ENCODE measurements around the gene ANO10. TPM values are rescaled to one million over a fixed set of nuclear protein-coding genes. Genes with fewer than 3 reads are reported as not detected.

ANO10 gene
- total RNA-seq, 1 experiment from 2014 or later, result 32.6 TPM

DNA sequence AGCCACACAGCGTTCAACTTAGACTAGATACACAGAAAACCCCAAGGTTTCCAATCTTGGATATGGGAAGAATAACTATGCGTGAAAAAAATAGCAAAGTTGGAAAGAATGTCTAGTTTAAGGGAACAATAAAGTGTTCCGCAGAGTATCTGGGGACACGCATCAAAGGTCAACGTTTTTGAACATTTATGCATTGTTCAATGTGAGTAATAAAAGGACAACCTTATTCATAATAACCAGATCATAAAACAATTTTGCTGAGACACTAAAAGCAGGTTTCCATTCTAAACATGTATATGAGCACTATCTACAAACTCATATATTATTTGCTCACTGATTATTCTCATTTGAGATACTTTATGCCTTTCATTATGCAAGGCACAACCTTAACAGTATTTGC is 7.8 kb downstream of the ANO10 start:
- no TSS peak for BruUV-seq (replicated peaks)
- DNase-seq, result no peak
- Histone ChIP-seq H3K4me3 (no peak overlapping the region), H3K79me2 (ENCODE audit: low read depth) (no peaks in the 10 kb centered on the region), H2AFZ (no peak overlapping the region), H3F3A (ENCODE audit: insufficient read depth, low read depth) (no peaks in the 10 kb centered on the region), H3K4me2 (no peak overlapping the region), H3K9me2 (ENCODE audit: insufficient read depth) (no peaks in the 10 kb centered on the region), H3K36me3 (ENCODE audit: low read depth) (no peaks in the 10 kb centered on the region; the same call in 1 of the 2 replicates), H3K4me1 (replicated peaks; ENCODE audit: insufficient read depth) (no peaks in the 10 kb centered on the region), H4K20me1 (ENCODE audit: insufficient read depth) (no peaks in the 10 kb centered on the region), H3K27me3 (ENCODE audit: insufficient read depth, low read depth) (no peaks in the 10 kb centered on the region), H3K27ac (no peak overlapping the region), H3K9me3 (ENCODE audit: insufficient read depth, low read depth) (no peaks in the 10 kb centered on the region; the same call in 1 of the 2 replicates)
- ChIA-PET POLR2A (ENCODE audit: unreplicated experiment) (no interaction called here), CTCF (no interaction called here)
- no peak for TF ChIP-seq EZH2 (IDR thresholded peaks at IDR 0.05; ENCODE audit: low read depth)
- TF ChIP-seq, protein P1, sequence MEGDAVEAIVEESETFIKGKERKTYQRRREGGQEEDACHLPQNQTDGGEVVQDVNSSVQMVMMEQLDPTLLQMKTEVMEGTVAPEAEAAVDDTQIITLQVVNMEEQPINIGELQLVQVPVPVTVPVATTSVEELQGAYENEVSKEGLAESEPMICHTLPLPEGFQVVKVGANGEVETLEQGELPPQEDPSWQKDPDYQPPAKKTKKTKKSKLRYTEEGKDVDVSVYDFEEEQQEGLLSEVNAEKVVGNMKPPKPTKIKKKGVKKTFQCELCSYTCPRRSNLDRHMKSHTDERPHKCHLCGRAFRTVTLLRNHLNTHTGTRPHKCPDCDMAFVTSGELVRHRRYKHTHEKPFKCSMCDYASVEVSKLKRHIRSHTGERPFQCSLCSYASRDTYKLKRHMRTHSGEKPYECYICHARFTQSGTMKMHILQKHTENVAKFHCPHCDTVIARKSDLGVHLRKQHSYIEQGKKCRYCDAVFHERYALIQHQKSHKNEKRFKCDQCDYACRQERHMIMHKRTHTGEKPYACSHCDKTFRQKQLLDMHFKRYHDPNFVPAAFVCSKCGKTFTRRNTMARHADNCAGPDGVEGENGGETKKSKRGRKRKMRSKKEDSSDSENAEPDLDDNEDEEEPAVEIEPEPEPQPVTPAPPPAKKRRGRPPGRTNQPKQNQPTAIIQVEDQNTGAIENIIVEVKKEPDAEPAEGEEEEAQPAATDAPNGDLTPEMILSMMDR (conservative IDR thresholded peaks at IDR 0.05), result no peak
- intact Hi-C loops (cut with micrococcal nuclease; ENCODE audit: unreplicated experiment), result no loop called here

GRCh38 chr3:43612419-43612818 is 9.4 kb downstream of the ANO10 start:
- Histone ChIP-seq H4K20me1 (ENCODE audit: insufficient read depth) (no peaks in the 10 kb centered on the region), H3K27me3 (ENCODE audit: insufficient read depth, low read depth) (no peaks in the 10 kb centered on the region), H3K4me1 (replicated peaks; ENCODE audit: insufficient read depth) (no peaks in the 10 kb centered on the region), H3K27ac (no peak overlapping the region), H3K36me3 (ENCODE audit: low read depth) (no peaks in the 10 kb centered on the region; the same call in 1 of the 2 replicates), H3K79me2 (ENCODE audit: low read depth) (no peaks in the 10 kb centered on the region), H3K9me3 (ENCODE audit: insufficient read depth, low read depth) (no peaks in the 10 kb centered on the region; the same call in 1 of the 2 replicates), H2AFZ (no peak overlapping the region), H3K9me2 (ENCODE audit: insufficient read depth) (no peaks in the 10 kb centered on the region), H3K4me3 (no peak overlapping the region), H3K4me2 (no peak overlapping the region), H3F3A (ENCODE audit: insufficient read depth, low read depth) (no peaks in the 10 kb centered on the region)
- BruUV-seq (replicated peaks), result no TSS peak
- intact Hi-C loops (cut with micrococcal nuclease; ENCODE audit: unreplicated experiment), result no loop called here
- no peak for DNase-seq
- POLR2A ChIA-PET (ENCODE audit: unreplicated experiment), result no interaction called here
- TF ChIP-seq EZH2 (IDR thresholded peaks at IDR 0.05; ENCODE audit: low read depth), result no peak
- TF ChIP-seq, protein P1 (conservative IDR thresholded peaks at IDR 0.05), result no peak
- CTCF ChIA-PET, result no interaction called here

GRCh38 chr3:43609406-43609805 is 12.4 kb downstream of the ANO10 start:
- Histone ChIP-seq H3K79me2 (ENCODE audit: low read depth) (no peaks in the 10 kb centered on the region), H3K4me3 (no peak overlapping the region), H3K4me1 (replicated peaks; ENCODE audit: insufficient read depth) (no peaks in the 10 kb centered on the region), H3K9me2 (ENCODE audit: insufficient read depth) (no peaks in the 10 kb centered on the region), H3K9me3 (ENCODE audit: insufficient read depth, low read depth) (no peaks in the 10 kb centered on the region; the same call in 1 of the 2 replicates), H4K20me1 (ENCODE audit: insufficient read depth) (no peaks in the 10 kb centered on the region), H3K27me3 (ENCODE audit: insufficient read depth, low read depth) (no peaks in the 10 kb centered on the region), H3K36me3 (ENCODE audit: low read depth) (no peaks in the 10 kb centered on the region), H3F3A (ENCODE audit: insufficient read depth, low read depth) (no peaks in the 10 kb centered on the region), H3K4me2 (no peak overlapping the region), H2AFZ (no peak overlapping the region), H3K27ac (no peak overlapping the region)
- POLR2A ChIA-PET (ENCODE audit: unreplicated experiment), result no interaction called here
- TF ChIP-seq, protein P1 (conservative IDR thresholded peaks at IDR 0.05), result no peak
- no peak for TF ChIP-seq EZH2 (IDR thresholded peaks at IDR 0.05; ENCODE audit: low read depth)
- no peak for DNase-seq
- intact Hi-C loops (cut with micrococcal nuclease; ENCODE audit: unreplicated experiment), result no loop called here
- CTCF ChIA-PET, result no interaction called here
- no TSS peak for BruUV-seq (replicated peaks)

Data from PC-9 (cell line).